NCI-H446 (cell line): Measurements from ENCODE around the gene EXOC3L2.

ENCODE experiments used
- DNase-seq, 2 experiments: peaks; one replicate each; lab custom pipeline; 2025; lab: John Stamatoyannopoulos, UW

Gene EXOC3L2

DNA sequence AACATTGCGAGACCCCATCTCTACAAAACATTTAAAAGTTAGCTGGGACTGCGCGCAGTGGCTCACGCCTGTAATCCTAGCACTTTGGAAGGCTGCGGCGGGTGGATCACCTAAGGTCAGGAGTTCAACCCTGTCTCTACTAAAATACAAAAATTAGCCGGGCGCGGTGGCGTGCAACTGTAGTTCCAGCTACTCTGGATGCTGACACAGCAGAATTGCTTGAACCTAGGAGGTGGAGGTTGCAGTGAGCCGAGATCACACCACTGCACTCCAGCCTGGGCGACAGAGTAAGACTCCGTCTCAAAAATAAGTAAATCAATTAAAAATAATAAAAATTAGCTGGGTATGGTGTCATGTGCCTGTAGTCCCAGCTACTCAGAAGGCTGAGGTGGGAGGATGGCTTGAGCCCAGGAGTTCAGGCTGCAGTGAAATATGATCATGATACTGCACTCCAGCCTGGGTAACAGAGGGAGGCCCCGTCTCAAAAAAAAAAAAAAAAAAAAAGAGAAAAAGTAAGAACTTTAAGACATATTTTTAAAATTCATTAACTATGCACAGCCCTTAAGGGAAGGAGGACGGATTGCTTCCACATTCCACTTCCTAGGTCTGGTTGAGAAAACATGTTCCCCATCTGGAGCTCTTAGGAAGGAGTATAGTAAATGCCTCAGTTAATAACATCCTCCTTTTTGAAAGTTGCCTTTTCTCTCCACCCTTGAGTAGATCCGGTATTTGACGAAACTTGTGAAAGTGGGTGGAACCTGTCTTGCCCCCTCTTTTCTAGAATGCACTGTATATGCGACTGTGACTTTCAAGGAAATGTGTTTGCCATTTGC, 26.1 kb downstream of the EXOC3L2 start:
- DNase-seq, result no peak

DNA sequence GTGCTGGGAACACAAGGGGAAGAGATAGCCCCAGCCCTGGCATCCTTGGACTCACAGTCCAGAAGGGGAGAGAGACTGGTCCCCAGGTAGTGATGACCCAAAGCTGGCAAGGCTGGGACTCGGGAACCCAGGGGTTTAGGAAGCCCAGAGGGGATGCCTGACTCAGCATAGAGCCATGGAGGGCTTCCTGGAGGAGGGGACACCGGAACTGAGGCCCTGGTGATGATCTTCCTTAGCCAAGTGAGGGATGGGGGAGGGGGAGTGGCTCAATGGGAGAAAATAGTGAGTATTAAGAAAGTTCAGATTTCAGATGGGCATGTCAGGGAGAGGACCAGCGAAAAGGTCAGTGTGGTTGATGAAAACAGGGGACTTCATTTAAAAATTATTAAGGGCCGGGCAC, 26.8 kb downstream of the EXOC3L2 start:
- no peak for DNase-seq

DNA sequence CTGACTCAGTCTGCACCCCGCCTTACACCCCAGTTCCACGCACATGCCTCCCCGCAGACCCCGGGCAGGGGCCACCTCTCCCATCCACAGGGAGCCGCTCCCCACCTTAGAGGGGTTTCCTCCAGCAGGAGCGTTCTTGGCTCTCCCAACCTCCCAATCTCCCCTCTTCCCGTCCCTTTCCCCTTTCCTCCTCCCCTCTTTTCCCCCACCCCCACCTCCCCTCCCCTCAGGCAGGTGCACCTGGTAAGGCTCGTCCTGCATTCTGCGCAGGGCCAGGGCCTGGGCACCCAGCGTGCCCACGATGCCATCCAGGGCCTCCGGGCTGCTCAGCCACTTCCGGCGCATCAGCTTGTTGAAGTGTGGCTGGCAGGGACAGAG, 27.3 kb downstream of the EXOC3L2 start:
- no peak for DNase-seq

DNA sequence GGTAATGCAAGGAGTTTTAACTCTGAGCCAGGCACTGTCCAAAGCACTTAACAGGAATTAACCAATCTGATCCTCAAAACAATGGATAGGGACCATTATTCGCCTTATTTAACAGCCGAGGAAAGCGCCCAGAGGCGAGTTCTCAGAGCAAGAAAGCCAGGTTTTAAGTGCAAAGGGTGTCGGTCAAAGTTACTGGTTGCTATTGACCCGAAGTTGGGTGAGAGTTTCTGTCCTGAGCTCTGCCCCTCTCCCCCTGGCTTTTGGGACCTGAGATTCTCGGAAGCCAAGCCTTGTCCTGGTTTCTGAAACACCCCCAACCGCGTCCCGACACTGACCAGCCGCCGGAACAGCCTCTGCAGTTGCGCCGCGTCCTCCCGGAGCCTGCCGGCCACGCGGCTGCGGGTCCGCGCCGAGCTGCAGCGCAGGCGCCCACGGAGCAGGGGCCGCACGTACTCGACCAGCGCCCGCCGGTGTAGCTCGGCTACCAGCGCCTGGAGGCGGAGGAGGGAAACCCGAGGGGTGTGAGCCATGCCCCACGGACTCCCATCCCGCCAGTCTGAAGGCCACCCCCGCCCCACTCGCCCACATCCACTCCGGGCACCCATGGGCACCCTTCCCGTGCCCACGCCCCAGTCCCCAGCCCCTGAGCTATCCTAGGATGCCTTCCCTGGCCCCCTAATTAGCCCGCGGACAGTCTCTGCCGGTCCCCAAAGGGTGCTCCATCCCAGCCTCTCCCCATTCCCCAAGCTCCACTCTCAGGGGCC, 27.8 kb downstream of the EXOC3L2 start:
- no peak for DNase-seq

DNA sequence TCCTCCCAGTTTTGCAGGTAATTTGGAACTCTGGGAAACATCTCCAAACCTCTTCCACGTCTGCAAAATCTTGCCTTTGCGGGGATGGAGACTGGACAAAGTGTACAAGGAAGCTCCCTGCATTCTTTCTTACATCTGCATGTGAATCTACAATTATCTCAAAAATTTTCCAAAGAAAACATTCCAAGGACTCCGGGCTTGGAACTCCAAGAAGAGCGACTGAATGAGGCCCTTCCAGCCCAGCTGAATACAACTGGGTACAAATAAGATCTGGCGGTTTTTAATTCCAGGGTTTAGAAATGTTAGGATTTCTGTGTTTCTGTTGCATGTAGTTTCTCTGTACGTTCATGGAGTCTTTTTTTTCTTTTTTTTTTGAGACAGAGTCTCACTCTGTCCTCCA, 28.5 kb downstream of the EXOC3L2 start:
- no peak for DNase-seq

DNA sequence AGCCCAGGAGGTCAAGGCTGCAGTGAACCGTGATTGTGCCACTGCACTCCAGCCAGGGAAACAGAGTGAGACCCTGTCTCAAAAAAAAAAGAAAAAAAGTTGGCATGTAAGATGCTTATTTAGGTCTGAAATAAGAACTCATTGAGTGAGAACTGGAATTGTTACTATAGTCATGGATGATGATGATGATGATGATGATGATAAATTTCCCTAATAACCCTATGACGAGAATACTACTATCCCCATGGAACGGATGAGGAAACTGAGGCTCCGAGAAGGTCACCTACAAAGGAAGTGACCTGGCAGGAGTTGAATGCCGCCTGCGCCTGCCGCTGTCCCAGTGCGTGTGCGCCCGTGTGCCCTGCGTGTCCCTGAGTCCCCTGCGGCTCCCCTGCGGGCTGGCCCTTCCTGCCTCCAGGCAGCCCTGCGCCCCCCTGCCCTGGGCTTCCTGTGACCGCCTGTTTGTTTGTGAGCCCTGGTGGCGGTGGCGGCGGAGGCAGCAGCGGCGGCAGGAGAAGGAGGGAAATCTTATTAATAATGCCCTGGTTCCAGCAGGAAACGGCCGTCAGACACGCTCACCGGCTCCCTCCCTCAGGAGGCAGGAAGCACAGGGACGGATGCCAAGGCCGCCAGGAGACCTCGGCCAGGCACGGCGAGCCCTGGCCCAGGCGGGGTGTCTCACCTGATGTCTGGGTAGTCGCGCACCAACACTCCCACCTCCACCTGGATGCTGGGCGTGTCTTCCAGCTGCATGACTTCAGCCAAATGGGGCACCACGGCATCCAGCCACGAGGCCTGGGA, 29.6 kb downstream of the EXOC3L2 start:
- no peak for DNase-seq

DNA sequence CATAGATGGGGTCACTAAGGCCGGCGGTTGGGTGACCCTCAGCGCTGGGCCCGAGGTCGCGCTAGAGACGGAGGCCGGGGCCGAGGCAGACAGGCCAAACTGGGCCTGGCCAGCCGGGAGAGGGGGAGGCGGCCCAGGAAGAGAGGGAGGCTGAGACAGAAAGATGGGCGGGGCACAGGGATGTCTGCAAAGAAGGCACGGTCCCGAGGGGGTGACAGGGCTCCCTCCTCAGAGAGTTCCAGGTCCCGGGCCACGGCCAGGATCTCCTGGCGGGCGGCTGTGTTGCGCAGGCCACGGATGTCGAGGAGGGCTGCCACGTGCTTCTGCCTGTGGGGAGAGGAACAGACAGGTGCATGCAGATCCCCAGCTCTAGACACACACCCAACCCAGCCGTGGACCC, 32.2 kb downstream of the EXOC3L2 start:
- DNase-seq, result no peak

DNA sequence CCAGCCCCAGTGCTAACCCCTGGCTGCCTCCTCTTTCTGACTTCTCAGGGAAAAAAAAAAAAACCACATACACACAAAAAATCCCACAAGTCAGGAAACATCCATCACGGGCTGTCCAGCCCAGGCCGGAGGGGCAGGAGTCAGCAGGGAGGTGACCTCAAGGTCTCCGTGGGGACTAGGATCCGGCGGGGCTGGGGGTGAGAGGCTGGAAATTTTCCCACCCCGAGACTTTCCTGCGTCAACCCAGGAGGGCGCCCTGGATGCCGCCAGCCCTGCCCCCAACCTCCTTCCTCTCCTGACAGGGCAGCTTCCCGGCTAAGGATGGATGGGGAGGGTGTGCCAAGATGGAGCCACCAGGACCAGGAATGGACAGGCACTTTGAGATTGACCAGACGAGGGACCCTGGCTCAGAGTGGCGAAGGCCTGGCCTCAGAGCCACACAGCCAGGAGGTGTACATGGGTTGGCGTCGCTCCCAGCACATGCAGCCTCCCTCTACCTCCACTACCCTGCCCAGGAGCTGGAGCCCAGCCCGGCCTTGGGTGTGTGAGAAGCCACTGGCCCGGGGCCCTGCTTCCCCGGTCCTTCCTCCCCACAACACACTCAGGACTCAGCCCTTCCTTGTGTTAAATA, 33.3 kb downstream of the EXOC3L2 start:
- DNase-seq, result peak in 1 of 2 experiments; percentile 15

DNA sequence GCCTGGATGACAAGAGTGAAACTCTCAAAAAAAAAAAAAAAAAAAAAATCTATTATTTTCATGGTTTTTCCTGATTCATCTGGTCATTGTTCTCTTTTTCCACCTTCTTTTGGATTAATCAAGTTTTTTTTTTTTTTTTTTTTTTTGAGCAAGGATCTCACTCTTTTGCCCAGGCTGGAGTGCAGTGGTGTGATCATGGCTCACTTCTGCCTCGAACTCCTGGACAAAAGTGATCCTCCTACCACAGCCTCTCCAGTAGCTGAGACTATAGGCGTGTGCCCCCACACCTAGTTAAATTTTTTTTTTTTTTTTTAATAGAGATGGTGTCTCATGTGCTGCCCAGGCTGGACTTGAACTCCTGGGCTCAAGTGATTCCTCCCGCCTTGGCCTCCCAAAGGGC, 38.9 kb downstream of the EXOC3L2 start:
- DNase-seq, result no peak

DNA sequence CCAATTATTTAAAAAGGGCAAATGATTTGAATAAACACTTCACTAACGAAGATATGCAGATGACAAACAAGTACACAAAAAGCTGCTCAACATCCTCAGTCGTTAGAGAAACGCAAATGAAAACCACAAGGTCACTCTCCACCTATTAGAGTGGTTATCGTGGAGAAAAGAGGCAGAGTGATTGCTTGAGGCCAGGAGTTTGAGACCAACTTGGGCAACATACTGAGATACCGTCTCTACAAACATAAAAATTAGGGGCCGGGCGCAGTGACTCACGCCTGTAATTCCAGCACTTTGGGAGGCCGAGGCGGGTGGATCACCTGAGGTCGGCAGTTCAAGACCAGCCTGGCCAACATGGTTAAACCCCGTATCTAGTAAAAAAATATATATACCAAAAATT, 39.4 kb downstream of the EXOC3L2 start:
- no peak for DNase-seq

DNA sequence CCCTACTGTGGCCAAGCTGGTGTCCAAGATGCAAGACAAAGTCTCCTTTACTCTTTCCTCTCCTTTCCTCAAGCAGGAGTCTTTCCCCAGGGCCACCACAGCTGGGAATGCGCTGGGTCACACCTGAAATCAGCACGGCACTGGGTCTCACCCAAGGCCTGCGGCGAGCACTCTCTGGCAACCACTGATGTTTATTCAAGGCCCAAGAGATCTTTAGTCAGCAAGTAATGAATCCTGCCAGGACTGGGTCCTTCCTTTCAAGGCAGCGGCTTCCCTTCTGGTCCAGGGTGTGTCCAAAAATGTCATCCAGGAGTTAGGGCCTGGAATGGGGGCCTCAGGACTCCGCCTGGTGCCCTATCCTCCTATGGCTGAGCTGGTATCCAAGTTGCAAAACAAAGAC, 42.6 kb downstream of the EXOC3L2 start:
- DNase-seq, result no peak

DNA sequence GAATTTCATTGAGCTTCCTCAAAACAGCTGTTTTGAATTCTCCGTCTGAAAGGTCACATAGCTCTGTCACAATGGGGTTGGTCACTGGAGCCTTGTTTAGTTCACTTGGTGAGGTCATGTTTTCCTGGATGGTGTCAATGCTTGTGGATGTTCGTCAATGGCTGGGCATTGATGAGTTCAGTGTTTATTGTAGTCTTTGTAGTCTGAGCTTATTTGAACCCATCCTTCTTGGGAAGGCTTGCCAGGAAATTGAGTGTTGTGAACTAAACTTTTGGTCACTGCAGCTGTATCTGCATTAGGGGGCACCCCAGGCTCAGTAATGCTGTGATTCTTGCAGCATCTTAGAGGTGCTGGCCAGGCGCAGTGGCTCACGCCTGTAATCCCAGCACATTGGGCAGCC, 44.6 kb downstream of the EXOC3L2 start:
- peak in 1 of 2 experiments; percentile 16 for DNase-seq

DNA sequence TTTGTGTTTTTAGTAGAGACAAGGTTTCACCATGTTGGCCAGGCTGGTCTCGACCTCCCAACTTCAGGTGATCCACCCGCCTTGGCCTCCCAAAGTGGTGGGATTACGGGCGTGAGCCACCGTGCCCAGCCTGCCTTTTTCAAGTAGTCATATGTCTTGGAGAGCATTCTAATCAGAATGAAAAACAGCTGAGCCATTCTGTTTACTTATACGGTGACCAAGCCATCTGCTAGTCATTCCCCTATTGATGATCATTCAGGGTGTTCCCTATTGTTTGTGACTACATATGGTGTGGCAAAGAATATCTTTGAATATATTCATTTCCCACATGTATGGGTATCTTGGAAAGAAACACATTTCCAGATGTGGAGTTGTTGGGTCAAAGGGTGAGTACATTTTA, 49.4 kb downstream of the EXOC3L2 start:
- no peak for DNase-seq

DNA sequence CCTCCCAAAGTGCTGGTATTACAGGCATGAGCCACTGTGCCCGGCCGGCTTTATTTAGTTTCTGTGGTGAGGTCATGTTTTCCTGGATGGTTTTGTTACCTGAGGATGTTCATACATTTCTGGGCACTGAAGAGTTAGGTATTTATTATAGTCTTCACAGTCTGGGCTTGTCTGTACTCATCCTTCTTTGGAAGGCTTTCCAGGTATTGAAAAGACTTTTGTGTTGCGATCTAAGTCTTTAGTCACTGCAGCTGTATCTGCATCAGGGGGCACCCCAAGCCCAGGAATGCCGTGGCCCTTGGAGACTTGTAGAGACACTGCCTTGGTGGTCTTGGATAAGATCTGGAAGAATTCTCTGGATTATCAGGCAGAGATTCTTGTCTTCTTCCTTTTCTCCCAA, 53.8 kb downstream of the EXOC3L2 start:
- no peak for DNase-seq

DNA sequence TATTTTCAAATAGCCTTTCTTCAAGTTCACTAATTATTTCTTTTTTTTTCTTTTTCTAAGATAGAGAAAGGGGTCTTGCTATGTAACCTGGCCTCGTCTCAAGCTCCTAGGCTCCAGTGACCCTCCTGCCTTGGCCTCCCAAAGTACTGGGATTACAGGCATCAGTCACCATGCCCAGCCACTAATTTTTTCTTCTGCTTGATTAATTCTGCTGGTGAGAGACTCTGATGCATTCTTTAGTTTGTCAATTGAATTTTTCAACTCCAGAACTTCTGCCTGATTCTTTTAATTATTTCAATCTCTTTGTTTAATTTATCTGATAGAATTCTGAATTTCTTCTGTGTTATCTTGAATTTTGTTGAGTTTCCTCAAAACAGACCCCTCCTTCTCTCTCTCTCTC, 55.2 kb downstream of the EXOC3L2 start:
- no peak for DNase-seq

DNA sequence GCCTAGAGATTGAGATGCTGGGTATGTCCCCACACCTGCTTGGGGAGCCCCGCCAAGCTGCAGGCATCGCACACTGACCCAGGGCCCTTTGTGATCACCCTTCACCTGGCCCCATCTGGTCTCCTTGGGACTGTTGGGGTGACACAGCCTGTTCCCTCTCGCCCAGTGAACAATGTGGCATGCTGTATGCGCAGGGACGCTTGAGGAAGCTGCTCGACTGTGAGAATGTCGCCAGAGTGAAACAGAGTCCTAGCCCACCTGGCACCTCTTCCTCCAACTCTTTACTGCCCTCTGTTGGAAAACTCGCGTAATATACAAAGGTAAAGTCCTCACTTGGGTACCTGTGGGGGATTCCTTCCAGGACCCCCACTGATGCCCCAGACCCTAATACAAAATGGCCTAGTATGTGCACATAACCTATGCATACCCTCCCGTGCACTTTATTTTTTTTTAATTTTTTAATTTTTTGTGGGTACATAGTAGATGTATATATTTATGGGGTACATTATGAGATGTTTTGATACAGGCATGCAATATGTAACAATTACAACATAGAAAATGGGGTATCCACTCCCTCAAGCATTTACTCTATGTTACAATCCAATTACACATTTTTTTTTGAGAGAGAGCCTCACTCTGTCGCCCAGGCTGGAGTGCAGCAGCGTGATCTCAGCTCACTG, 57.6 kb downstream of the EXOC3L2 start:
- peak in 1 of 2 experiments; percentile 39 for DNase-seq

DNA sequence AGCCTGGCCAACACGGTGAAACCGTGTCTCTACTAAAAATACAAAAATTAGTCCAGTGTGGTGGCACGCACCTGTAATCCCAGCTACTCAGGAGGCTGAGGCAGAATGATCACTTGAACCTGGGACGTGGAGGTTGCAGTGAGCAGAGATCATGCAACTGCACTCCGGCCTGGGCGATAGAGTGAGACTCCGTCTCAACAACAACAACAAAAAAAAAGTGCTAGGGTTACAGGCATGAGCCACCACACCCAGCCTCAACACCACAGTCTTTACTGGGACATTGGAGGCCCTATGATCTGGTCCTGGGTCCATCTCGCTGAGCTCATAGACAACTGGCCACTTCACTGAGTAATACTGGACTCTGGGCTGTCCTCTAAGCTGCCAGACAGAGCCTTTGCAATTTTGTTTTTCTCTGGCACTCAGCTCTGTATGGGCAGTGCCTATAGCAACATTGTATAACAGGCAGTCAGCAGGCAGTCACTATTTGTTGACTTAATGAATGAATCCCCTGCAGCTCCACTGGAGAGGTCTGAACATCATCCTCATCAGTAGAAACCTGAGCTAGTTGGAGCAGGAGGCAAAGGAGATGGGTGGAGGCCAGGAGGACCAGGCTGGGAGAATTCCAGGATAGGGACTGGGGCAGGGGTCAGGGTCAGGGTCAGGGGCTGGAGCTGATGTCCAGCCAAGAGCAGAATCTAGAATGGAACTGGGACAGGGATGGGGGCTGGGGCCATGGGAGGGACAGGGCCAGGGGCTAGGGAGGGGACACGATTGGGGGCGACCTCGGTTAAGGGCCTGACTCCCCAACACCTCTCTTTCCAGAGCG, 58.5 kb downstream of the EXOC3L2 start:
- no peak for DNase-seq

DNA sequence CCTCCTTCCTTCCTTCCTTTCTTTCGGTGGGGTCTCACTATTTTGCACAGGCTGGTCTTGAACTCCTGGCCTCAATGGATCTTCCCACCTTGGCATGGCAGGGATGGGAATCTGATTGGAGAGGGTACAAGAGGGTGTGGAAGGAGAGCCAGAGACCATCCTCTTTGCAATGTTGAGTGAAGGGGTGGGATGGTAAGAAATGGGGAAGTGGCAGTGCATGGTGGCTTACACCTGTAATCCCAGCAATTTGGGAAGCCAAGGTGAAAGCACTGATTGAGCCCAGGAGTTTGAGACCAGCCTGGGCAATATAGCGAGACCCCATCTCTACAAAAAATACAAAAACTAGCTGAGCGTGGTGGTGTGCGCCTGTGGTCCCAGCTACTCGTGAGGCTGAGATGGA, 61.1 kb downstream of the EXOC3L2 start:
- no peak for DNase-seq

DNA sequence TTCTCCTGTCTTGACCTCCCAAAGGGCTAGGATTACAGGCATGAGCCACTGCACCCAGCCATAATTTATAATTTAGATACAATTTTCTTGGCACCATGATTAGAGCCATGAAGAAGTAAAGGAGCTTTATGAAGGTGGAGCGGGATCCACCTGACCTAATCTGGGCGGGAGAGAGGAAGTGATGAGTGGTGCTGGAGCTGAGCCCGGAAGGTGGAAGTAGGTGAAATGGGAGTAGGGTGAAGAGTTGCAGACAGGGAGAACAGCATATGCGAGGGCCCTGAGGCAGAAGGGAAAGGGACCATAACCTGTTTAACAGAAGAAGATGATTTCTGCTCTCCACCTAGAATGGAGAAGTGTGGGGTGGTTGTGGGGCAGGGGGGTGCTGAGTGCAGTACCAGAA, 62.4 kb downstream of the EXOC3L2 start:
- DNase-seq, result no peak

DNA sequence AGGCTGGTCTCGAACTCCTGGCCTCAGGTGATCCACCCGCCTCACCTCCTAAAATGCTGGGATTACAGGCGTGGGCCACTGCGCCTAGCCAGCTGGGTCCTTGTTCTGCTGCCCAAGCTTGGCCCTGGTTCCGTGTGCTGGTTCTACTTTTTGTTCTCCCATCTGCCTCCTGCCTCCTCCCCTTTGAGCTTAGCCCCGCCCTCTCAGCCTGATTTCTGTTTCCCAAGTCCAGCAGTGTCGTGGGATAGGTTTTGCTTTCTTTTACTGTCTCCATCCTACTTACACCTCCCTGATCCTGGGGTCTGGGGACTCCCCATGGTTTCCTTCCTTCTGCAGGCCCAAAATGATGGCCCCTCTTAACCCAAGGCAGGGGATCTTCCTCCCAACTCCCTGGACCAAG, 64.3 kb downstream of the EXOC3L2 start:
- DNase-seq, result no peak

DNA sequence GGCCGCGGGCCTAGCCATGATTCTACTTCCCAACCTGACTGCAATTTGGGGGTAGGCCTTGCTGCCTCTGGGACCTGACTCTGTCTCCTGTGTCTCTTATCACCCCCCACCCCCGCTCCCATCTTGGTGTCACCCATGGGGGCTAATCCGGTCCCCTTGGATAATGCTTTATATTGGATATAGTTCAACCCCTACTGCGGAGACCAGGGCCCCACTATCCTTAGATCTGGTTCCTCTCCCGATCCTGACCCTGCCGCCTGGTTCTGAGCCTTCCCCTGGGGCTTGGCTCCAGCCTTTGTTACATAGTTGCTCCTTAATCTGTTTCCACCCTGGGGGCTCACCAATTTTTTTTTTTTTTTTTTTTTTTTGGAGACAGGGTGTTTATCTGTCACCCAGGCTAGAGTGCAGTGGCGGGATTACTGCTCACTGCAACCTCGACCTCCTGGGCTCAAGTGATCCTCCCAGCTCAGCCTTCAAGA, 65.3 kb downstream of the EXOC3L2 start:
- DNase-seq, result no peak
